Activated naive CD4-positive, alpha-beta T cell treated with anti-CD3 and anti-CD28 coated beads, Interleukin-2, amount 10 ng/mL, durations not matched to agents 7 days and 5 days (primary cell): ENCODE data around the gene FAT1.

Experiments
- CTCF ChIA-PET: fragments of 350-600 bp; sonication (Branson Sonifier 250); formaldehyde crosslinking; loops from one replicate; lab custom pipeline; 2021; ENCODE audit warnings: antibody characterized with exemption; lab: Charles Lee
- DNase-seq: peaks from one replicate; pipeline ENCODE4 v3.0.0-alpha.2; 2020
- H3K27ac Mint-ChIP-seq: one replicate; pipeline ENCODE4 v1.8.0; 2021; ENCODE audit warnings: mild to moderate bottlenecking, moderate library complexity, mixed read lengths
- H3K27me3 Mint-ChIP-seq: one replicate; pipeline ENCODE4 v1.8.0; 2021; ENCODE audit warnings: mild to moderate bottlenecking, mixed read lengths
- H3K36me3 Mint-ChIP-seq: one replicate; pipeline ENCODE4 v1.8.0; 2021; ENCODE audit warnings: mixed read lengths
- H3K4me1 Mint-ChIP-seq: one replicate; pipeline ENCODE4 v1.8.0; 2021; ENCODE audit warnings: mixed read lengths
- H3K4me3 Mint-ChIP-seq: one replicate; pipeline ENCODE4 v1.8.0; 2021; ENCODE audit warnings: mild to moderate bottlenecking, moderate library complexity, mixed read lengths
- H3K9me3 Mint-ChIP-seq: one replicate; pipeline ENCODE4 v1.8.0; 2021; ENCODE audit warnings: mixed read lengths

Gene FAT1

GRCh38 chr4:186737427-186737826, 13.8 kb upstream of the FAT1 start:
- CTCF ChIA-PET, result no interaction called here

GRCh38 chr4:186736466-186736865, 12.8 kb upstream of the FAT1 start:
- no peak overlapping the region for H3K4me3 Mint-ChIP-seq
- H3K4me1 Mint-ChIP-seq, result no peaks in the 10 kb centered on the region
- no peak overlapping the region for H3K27ac Mint-ChIP-seq
- CTCF ChIA-PET, result no interaction called here
- H3K36me3 Mint-ChIP-seq, result no peaks in the 10 kb centered on the region
- DNase-seq, result no peak
- peaks cover 2% of the 10 kb centered on the region for H3K9me3 Mint-ChIP-seq
- no peaks in the 10 kb centered on the region for H3K27me3 Mint-ChIP-seq

More at GRCh38 chr4:186737427-186737826, 13.8 kb upstream of the FAT1 start:
- no peak for DNase-seq
- H3K36me3 Mint-ChIP-seq, result no peaks in the 10 kb centered on the region
- no peak overlapping the region for H3K27ac Mint-ChIP-seq
- H3K27me3 Mint-ChIP-seq, result no peaks in the 10 kb centered on the region
- no peaks in the 10 kb centered on the region for H3K4me1 Mint-ChIP-seq
- H3K4me3 Mint-ChIP-seq, result no peak overlapping the region
- H3K9me3 Mint-ChIP-seq, result peaks cover 2% of the 10 kb centered on the region

GRCh38 chr4:186734251-186734650, 10.6 kb upstream of the FAT1 start:
- Mint-ChIP-seq H3K27me3 (peaks cover under 1% of the 10 kb centered on the region), H3K9me3 (peaks cover 2% of the 10 kb centered on the region), H3K36me3 (no peaks in the 10 kb centered on the region), H3K27ac (no peak overlapping the region), H3K4me3 (no peak overlapping the region), H3K4me1 (no peaks in the 10 kb centered on the region)
- CTCF ChIA-PET, result no interaction called here
- no peak for DNase-seq

GRCh38 chr4:186733778-186734177, 10.1 kb upstream of the FAT1 start:
- no peaks in the 10 kb centered on the region for H3K4me1 Mint-ChIP-seq
- CTCF ChIA-PET, result no interaction called here
- H3K27me3 Mint-ChIP-seq, result peaks cover 4% of the 10 kb centered on the region
- H3K9me3 Mint-ChIP-seq, result peaks cover 2% of the 10 kb centered on the region
- no peak overlapping the region for H3K4me3 Mint-ChIP-seq
- no peaks in the 10 kb centered on the region for H3K36me3 Mint-ChIP-seq
- H3K27ac Mint-ChIP-seq, result no peak overlapping the region
- DNase-seq, result no peak

- H3K4me1 Mint-ChIP-seq, result peaks cover 7% of the 10 kb centered on the region
- no peak overlapping the region for H3K4me3 Mint-ChIP-seq
- H3K27ac Mint-ChIP-seq, result no peak overlapping the region
- no peaks in the 10 kb centered on the region for H3K36me3 Mint-ChIP-seq
- CTCF ChIA-PET, result no interaction called here
- H3K27me3 Mint-ChIP-seq, result peaks cover 28% of the 10 kb centered on the region
- peaks cover 2% of the 10 kb centered on the region for H3K9me3 Mint-ChIP-seq
- DNase-seq, result no peak
Observed at GRCh38 chr4:186730621-186731020, 7.0 kb upstream of the FAT1 start.

- DNase-seq, result no peak
- CTCF ChIA-PET, result no interaction called here
- H3K27me3 Mint-ChIP-seq, result peaks cover 35% of the 10 kb centered on the region
- no peaks in the 10 kb centered on the region for H3K36me3 Mint-ChIP-seq
- H3K4me1 Mint-ChIP-seq, result peaks cover 8% of the 10 kb centered on the region
- H3K27ac Mint-ChIP-seq, result no peak overlapping the region
- H3K4me3 Mint-ChIP-seq, result no peak overlapping the region
- peaks cover 2% of the 10 kb centered on the region for H3K9me3 Mint-ChIP-seq
Observed at GRCh38 chr4:186729856-186730255, 6.2 kb upstream of the FAT1 start.

- H3K27me3 Mint-ChIP-seq, result peaks cover 46% of the 10 kb centered on the region
- H3K9me3 Mint-ChIP-seq, result no peaks in the 10 kb centered on the region
- no peak overlapping the region for H3K27ac Mint-ChIP-seq
- no peak overlapping the region for H3K4me3 Mint-ChIP-seq
- no peaks in the 10 kb centered on the region for H3K36me3 Mint-ChIP-seq
- CTCF ChIA-PET, result no interaction called here
- no peak for DNase-seq
- peaks cover 10% of the 10 kb centered on the region for H3K4me1 Mint-ChIP-seq
Observed at GRCh38 chr4:186728631-186729271, 5.1 kb upstream of the FAT1 start.

- H3K27ac Mint-ChIP-seq, result no peak overlapping the region
- peaks cover 53% of the 10 kb centered on the region for H3K27me3 Mint-ChIP-seq
- H3K36me3 Mint-ChIP-seq, result peaks cover under 1% of the 10 kb centered on the region
- H3K4me3 Mint-ChIP-seq, result no peak overlapping the region
- CTCF ChIA-PET, result no interaction called here
- no peak for DNase-seq
- H3K9me3 Mint-ChIP-seq, result no peaks in the 10 kb centered on the region
- H3K4me1 Mint-ChIP-seq, result peaks cover 11% of the 10 kb centered on the region
Observed at GRCh38 chr4:186727977-186728519, 4.4 kb upstream of the FAT1 start.

GRCh38 chr4:186727169-186727976, 3.7 kb upstream of the FAT1 start:
- no peak for DNase-seq
- peaks cover 58% of the 10 kb centered on the region for H3K27me3 Mint-ChIP-seq
- CTCF ChIA-PET, result no interaction called here
- H3K9me3 Mint-ChIP-seq, result no peaks in the 10 kb centered on the region
- H3K36me3 Mint-ChIP-seq, result peaks cover 5% of the 10 kb centered on the region
- peak overlapping the region; percentile 55 for H3K27ac Mint-ChIP-seq
- peaks cover 16% of the 10 kb centered on the region for H3K4me1 Mint-ChIP-seq
- H3K4me3 Mint-ChIP-seq, result peak overlapping the region; percentile 23

GRCh38 chr4:186726426-186727168, 2.9 kb upstream of the FAT1 start:
- H3K9me3 Mint-ChIP-seq, result no peaks in the 10 kb centered on the region
- peak overlapping the region; percentile 55 for H3K27ac Mint-ChIP-seq
- H3K4me1 Mint-ChIP-seq, result peaks cover 16% of the 10 kb centered on the region
- H3K27me3 Mint-ChIP-seq, result peaks cover 62% of the 10 kb centered on the region
- CTCF ChIA-PET, result no interaction called here
- no peak for DNase-seq
- H3K36me3 Mint-ChIP-seq, result peaks cover 5% of the 10 kb centered on the region
- H3K4me3 Mint-ChIP-seq, result peak overlapping the region; percentile 23

- Mint-ChIP-seq H3K4me3 (no peak overlapping the region), H3K4me1 (peaks cover 16% of the 10 kb centered on the region), H3K27ac (peak overlapping the region; percentile 45), H3K9me3 (no peaks in the 10 kb centered on the region), H3K36me3 (peaks cover 5% of the 10 kb centered on the region), H3K27me3 (peaks cover 62% of the 10 kb centered on the region)
- DNase-seq, result no peak
- CTCF ChIA-PET, result no interaction called here
Observed at GRCh38 chr4:186725469-186726425, 2.1 kb upstream of the FAT1 start.

GRCh38 chr4:186724864-186725468, 1.3 kb upstream of the FAT1 start:
- no peak overlapping the region for H3K27ac Mint-ChIP-seq
- no peak overlapping the region for H3K4me3 Mint-ChIP-seq
- H3K4me1 Mint-ChIP-seq, result peaks cover 16% of the 10 kb centered on the region
- DNase-seq, result no peak
- H3K36me3 Mint-ChIP-seq, result peaks cover 5% of the 10 kb centered on the region
- CTCF ChIA-PET, result no interaction called here
- H3K27me3 Mint-ChIP-seq, result peaks cover 62% of the 10 kb centered on the region
- H3K9me3 Mint-ChIP-seq, result no peaks in the 10 kb centered on the region
